SW 1271 (cell line): ENCODE data around the gene ARHGAP44.

Source experiments
- DNase-seq, 2 experiments: peaks; one replicate each; lab custom pipeline; 2025; lab: John Stamatoyannopoulos, UW

ARHGAP44 gene

GRCh38 chr17:12994341-12995074 lies 205.2 kb downstream of the ARHGAP44 start:
- DNase-seq, result no peak

GRCh38 chr17:12995106-12995895 lies 206.0 kb downstream of the ARHGAP44 start:
- no peak for DNase-seq

GRCh38 chr17:12995896-12996295 lies 206.6 kb downstream of the ARHGAP44 start:
- no peak for DNase-seq

- DNase-seq, result no peak
These were observed 207.1 kb downstream of the ARHGAP44 start for GRCh38 chr17:12996357-12996756.

- DNase-seq, result no peak
These were observed 207.6 kb downstream of the ARHGAP44 start for GRCh38 chr17:12996941-12997340.

- DNase-seq, result no peak
These were observed 209.2 kb downstream of the ARHGAP44 start for GRCh38 chr17:12998461-12998860.

GRCh38 chr17:12998874-12999273 lies 209.6 kb downstream of the ARHGAP44 start:
- DNase-seq, result no peak

GRCh38 chr17:13000561-13000960 lies 211.3 kb downstream of the ARHGAP44 start:
- DNase-seq, result no peak

- DNase-seq, result no peak
These were observed 212.8 kb downstream of the ARHGAP44 start for GRCh38 chr17:13001991-13002615.

GRCh38 chr17:13002761-13003453 lies 213.6 kb downstream of the ARHGAP44 start:
- DNase-seq, result peak in 1 of 2 experiments; percentile 66

- DNase-seq, result no peak
These were observed 214.2 kb downstream of the ARHGAP44 start for GRCh38 chr17:13003454-13003851.

GRCh38 chr17:13003927-13004326 lies 214.6 kb downstream of the ARHGAP44 start:
- DNase-seq, result no peak

GRCh38 chr17:13004336-13004735 lies 215.0 kb downstream of the ARHGAP44 start:
- DNase-seq, result no peak

GRCh38 chr17:13005530-13005929 lies 216.2 kb downstream of the ARHGAP44 start:
- DNase-seq, result no peak

GRCh38 chr17:13008461-13008860 lies 219.2 kb downstream of the ARHGAP44 start:
- no peak for DNase-seq

GRCh38 chr17:13010959-13011358 lies 221.7 kb downstream of the ARHGAP44 start:
- no peak for DNase-seq

GRCh38 chr17:13014801-13015200 lies 225.5 kb downstream of the ARHGAP44 start:
- no peak for DNase-seq

GRCh38 chr17:13016881-13017654 lies 227.8 kb downstream of the ARHGAP44 start:
- no peak for DNase-seq

GRCh38 chr17:13017655-13018459 lies 228.6 kb downstream of the ARHGAP44 start, which contains the start of gene ELAC2:
Gene ELAC2, minus strand, starts transcription at chr17:13018027. Its CDS starts 80 bp downstream, at chr17:13017947.
- peak; percentile 99 to 100 for DNase-seq

GRCh38 chr17:13024016-13024415 lies 234.7 kb downstream of the ARHGAP44 start:
- no peak for DNase-seq
